HG03066 (cell line): Measurements from ENCODE around the gene KIDINS220.

ENCODE experiments used
- ATAC-seq: cut with Tn5 transposase; IDR thresholded peaks from one replicate; pipeline ENCODE4 v1.9.1; 2021; ENCODE audit warnings: low read depth; ENCODE audit not compliant: unreplicated experiment

The KIDINS220 gene

GRCh38 chr2:8710951-8711350, 126.5 kb downstream of the KIDINS220 start:
- ATAC-seq: no peak

- no peak for ATAC-seq
Measured at GRCh38 chr2:8709611-8710010, 127.8 kb downstream of the KIDINS220 start.

DNA sequence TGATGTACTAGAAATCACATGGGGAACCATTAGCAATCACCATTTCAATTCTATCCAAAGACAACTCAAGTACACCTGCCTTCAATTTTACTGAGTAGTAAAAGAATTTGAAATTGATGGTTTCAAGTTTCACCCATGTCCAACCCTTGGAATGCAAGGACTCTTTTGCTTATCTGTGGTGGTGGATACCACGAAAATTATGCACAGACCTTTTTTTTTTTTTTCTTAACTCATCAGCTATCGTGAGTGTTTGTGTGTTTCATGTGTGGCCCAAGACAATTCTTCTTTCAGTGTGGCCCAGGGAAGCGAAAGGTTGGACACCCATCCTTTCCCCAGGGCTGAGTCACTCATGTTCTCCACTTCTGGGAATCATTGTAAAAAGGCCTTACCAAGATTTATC, 132.5 kb downstream of the KIDINS220 start:
- no peak for ATAC-seq

DNA sequence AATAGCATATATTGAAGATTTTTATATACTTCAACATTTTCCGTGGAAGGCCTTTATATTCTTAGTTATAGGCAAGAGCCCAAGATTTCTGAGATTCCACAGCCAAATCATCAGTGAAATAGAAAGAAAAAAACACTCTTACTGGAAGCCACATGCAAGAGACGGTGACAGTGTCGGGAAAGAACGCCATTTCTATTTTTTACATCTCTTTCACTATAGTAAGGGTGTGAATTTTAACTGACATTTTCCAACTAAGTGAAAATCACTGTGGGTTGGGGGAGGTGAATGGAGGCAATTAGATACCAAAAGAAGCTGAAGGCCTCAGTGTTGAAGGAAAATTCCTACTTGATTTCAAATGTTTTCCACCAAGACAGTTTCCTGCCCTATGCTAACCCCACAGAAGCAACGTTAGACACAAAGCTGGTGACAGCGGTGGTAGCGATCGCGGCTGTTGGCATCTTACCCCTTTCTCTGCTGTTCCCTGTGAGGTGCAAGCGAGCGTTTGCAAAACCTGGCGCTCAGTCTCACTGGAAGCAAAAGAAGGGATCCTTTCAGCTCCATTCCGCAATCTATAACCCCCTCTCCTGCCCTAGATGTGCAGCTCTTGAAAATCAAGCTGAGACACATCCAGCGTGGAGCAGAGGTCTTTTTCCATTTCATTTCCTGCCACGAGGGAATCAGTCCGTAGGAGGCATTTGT, 135.6 kb downstream of the KIDINS220 start:
- no peak for ATAC-seq

- ATAC-seq: no peak
Measured at GRCh38 chr2:8699839-8700238, 137.6 kb downstream of the KIDINS220 start.

- no peak for ATAC-seq
Measured at GRCh38 chr2:8697190-8697589, 140.2 kb downstream of the KIDINS220 start.

GRCh38 chr2:8694737-8695136, 142.7 kb downstream of the KIDINS220 start:
- no peak for ATAC-seq

GRCh38 chr2:8693157-8693821, 144.1 kb downstream of the KIDINS220 start:
- ATAC-seq: no peak

DNA sequence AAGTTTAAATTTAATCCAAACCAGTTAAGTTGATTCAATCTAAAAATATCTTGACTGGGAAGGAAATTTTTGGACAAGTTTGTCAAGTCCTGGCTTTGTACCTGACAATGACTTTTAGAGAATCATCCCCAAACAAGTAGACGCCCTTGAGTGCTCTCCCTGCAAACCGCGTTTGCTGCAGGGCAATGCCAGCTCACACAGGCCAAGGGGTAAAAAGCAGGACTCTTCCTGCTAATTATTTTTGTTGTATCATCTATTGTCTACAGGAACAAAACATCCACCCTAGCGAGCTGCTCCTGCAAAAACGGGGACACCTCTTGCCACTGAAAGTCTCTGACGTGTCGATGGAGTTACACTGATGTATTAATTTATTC, 144.6 kb downstream of the KIDINS220 start:
- ATAC-seq: no peak

- no peak for ATAC-seq
Measured at GRCh38 chr2:8691859-8692437, 145.5 kb downstream of the KIDINS220 start.

GRCh38 chr2:8685697-8686358, 151.6 kb downstream of the KIDINS220 start:
- ATAC-seq: peak; percentile 14

DNA sequence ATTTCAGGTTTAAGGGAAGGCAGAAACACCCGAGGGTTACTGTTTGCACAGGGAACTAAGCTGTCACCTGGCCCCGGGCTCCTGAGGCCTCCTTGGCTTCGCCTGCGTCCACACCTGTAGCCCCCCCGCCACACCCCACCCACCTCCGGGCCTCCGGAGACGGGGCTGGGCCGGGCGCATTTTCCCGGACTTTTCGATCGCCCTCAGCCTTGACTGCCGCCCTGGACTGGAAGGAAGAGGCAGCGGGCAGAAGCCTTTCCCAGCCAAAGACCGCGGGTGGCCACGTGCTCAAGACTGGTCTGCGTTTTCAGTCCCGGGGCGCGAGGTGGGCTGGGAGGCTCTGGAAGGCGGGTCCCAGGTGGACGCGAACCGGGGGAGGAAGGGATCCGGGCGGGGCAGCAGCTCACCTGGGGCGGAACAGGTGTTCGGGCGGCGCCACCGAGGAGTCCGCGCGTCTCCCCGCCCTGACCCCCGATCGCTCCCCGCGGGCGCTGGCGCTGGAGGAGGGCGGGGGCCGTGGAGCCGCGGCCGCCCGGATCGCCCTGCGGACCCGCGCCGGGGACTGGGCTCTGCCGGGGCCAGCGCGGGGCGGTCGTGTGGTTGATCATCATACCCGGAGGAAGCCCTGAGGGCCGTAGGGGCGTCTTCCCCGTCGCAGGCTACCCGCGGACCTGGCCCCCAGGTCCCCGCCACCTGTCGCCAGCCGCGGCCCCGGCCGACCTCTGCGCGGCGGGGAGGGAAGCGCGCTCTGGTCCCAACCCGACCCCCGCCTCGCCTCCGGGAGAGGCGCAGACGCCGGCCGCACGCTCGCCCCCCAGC, 152.3 kb downstream of the KIDINS220 start:
- ATAC-seq: no peak

DNA sequence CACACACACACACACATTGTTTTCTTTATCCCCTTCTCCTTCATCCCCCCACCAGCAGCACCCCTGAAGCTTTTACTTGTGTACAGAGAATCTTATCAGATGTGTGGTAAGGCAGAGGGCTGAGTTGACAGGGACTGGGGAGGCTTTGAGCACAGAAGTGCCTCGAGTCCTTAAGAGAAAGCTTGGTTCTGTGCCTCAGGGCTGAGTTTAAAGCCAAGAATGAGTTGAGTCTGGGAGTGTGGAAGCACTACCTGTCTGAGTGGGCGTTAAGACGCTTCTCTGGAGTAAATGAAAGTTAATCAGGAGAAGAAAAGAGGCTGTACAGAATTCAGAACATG, 152.9 kb downstream of the KIDINS220 start:
- ATAC-seq: no peak

- ATAC-seq: no peak
Measured at GRCh38 chr2:8682719-8683667, 154.4 kb downstream of the KIDINS220 start.

- ATAC-seq: peak; percentile 56
Measured at GRCh38 chr2:8681786-8682692, 155.4 kb downstream of the KIDINS220 start, which contains the start of gene ID2. ID2 (plus strand) TSS chr2:8682056; CDS start chr2:8682166, 110 bp downstream.

DNA sequence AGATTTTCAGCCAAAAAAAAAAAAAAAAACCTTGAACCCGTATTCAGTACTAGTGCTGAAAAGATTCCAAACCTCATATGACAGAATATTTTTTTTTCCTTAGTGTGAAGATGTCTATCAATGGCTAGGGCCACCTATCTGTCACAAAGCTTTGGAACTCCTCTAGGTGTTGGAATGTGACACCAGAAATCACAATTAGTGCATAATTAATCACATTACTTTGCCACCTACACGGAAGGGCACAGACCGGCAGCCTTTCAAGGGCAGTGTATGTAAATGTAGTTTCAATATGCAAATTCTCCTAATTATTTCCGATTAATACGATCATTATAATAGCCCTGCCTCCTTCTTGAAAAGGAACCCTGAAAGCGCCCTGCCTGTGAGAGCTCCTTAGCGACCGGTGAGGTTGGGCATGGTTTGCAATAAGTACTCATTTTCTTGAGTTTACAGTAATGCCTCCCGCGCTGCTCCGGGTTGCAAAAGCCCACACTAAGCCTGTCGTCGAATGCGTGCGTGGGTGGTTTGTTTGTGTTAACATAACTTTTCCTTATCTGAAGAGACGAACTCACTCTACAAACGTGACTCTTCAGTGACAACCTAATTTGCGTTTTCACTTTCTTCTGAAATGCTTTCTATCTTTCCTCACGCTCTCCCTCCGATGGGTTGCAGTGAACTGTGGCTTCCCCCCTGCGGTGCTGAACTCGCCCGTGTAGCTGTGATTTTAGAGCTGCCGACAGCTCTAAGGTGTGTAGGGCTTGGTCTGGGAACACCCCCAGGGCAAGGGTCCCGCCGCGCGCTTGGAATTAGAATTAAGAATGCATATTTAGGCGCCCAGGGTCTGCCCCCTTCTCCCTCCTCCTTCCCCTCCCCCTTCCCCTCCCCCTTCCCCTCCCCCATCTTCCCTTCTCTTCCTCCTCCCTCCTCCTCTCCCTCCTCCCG, 156.3 kb downstream of the KIDINS220 start:
- ATAC-seq: no peak
